ENCODE results near the gene CUL4A. TPM values are rescaled to one million over a fixed set of nuclear protein-coding genes. Genes with fewer than 3 reads are reported as not detected.

The CUL4A gene
- total and polyA plus RNA-seq, 9 of the 15 experiments (the other 6 are each of a cell fraction or from before 2014, with no cell fraction given): 21.1 to 92.0 (median 63.2) TPM

- TF ChIP-seq, protein P1, sequence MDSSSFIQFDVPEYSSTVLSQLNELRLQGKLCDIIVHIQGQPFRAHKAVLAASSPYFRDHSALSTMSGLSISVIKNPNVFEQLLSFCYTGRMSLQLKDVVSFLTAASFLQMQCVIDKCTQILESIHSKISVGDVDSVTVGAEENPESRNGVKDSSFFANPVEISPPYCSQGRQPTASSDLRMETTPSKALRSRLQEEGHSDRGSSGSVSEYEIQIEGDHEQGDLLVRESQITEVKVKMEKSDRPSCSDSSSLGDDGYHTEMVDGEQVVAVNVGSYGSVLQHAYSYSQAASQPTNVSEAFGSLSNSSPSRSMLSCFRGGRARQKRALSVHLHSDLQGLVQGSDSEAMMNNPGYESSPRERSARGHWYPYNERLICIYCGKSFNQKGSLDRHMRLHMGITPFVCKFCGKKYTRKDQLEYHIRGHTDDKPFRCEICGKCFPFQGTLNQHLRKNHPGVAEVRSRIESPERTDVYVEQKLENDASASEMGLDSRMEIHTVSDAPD (CRISPR knock-in tag; IDR thresholded peaks at IDR 0.05): no peak
- TF ChIP-seq ZBTB7A (IDR thresholded peaks at IDR 0.05; ENCODE audit: borderline replicate concordance, control insufficient read depth, low read depth, low read length) (no peak), ZNF655 (CRISPR knock-in tag; IDR thresholded peaks at IDR 0.05) (no peak), TCF15 (CRISPR knock-in tag; IDR thresholded peaks at IDR 0.05) (no peak), STAG1 (CRISPR knock-in tag; IDR thresholded peaks at IDR 0.05; ENCODE audit: borderline replicate concordance) (no peak), E2F4 (CRISPR knock-in tag; IDR thresholded peaks at IDR 0.05; ENCODE audit: low read depth) (no peak), MEIS2 (IDR thresholded peaks at IDR 0.05; ENCODE audit: partially characterized antibody) (peak; percentile 94), SIRT6 (IDR thresholded peaks at IDR 0.05; ENCODE audit: low read depth, low read length) (no peak), HNRNPLL (IDR thresholded peaks at IDR 0.05; ENCODE audit: low read depth, low read length, poor library complexity, severe bottlenecking) (no peak), NEUROD1 (IDR thresholded peaks at IDR 0.05; ENCODE audit: borderline replicate concordance, low read depth, low read length, partially characterized antibody) (no peak), MTA2 (IDR thresholded peaks at IDR 0.05; ENCODE audit: low read depth) (no peak), CHD1 (IDR thresholded peaks at IDR 0.05; ENCODE audit: low read length) (no peak), ZNF217 (CRISPR knock-in tag; IDR thresholded peaks at IDR 0.05) (no peak), SMARCC2 (IDR thresholded peaks at IDR 0.05; ENCODE audit: low read depth) (peak; percentile 49; the same call in 1 of the 2 replicates)
- TF ChIP-seq, protein P2, sequence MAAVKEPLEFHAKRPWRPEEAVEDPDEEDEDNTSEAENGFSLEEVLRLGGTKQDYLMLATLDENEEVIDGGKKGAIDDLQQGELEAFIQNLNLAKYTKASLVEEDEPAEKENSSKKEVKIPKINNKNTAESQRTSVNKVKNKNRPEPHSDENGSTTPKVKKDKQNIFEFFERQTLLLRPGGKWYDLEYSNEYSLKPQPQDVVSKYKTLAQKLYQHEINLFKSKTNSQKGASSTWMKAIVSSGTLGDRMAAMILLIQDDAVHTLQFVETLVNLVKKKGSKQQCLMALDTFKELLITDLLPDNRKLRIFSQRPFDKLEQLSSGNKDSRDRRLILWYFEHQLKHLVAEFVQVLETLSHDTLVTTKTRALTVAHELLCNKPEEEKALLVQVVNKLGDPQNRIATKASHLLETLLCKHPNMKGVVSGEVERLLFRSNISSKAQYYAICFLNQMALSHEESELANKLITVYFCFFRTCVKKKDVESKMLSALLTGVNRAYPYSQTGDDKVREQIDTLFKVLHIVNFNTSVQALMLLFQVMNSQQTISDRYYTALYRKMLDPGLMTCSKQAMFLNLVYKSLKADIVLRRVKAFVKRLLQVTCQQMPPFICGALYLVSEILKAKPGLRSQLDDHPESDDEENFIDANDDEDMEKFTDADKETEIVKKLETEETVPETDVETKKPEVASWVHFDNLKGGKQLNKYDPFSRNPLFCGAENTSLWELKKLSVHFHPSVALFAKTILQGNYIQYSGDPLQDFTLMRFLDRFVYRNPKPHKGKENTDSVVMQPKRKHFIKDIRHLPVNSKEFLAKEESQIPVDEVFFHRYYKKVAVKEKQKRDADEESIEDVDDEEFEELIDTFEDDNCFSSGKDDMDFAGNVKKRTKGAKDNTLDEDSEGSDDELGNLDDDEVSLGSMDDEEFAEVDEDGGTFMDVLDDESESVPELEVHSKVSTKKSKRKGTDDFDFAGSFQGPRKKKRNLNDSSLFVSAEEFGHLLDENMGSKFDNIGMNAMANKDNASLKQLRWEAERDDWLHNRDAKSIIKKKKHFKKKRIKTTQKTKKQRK (IDR thresholded peaks at IDR 0.05; ENCODE audit: borderline replicate concordance, low read depth, low read length): no peak
- TF ChIP-seq, protein P3, sequence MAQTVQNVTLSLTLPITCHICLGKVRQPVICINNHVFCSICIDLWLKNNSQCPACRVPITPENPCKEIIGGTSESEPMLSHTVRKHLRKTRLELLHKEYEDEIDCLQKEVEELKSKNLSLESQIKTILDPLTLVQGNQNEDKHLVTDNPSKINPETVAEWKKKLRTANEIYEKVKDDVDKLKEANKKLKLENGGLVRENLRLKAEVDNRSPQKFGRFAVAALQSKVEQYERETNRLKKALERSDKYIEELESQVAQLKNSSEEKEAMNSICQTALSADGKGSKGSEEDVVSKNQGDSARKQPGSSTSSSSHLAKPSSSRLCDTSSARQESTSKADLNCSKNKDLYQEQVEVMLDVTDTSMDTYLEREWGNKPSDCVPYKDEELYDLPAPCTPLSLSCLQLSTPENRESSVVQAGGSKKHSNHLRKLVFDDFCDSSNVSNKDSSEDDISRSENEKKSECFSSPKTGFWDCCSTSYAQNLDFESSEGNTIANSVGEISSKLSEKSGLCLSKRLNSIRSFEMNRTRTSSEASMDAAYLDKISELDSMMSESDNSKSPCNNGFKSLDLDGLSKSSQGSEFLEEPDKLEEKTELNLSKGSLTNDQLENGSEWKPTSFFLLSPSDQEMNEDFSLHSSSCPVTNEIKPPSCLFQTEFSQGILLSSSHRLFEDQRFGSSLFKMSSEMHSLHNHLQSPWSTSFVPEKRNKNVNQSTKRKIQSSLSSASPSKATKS (CRISPR knock-in tag; IDR thresholded peaks at IDR 0.05): no peak
- TF ChIP-seq, protein P4, sequence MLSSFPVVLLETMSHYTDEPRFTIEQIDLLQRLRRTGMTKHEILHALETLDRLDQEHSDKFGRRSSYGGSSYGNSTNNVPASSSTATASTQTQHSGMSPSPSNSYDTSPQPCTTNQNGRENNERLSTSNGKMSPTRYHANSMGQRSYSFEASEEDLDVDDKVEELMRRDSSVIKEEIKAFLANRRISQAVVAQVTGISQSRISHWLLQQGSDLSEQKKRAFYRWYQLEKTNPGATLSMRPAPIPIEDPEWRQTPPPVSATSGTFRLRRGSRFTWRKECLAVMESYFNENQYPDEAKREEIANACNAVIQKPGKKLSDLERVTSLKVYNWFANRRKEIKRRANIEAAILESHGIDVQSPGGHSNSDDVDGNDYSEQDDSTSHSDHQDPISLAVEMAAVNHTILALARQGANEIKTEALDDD (IDR thresholded peaks at IDR 0.05): peak; percentile 48; the same call in 1 of the 2 replicates
Observed at GRCh38 chr13:113187263-113187669, 22.1 kb upstream of the CUL4A start (continued).

All from K562 (cell line).